ENCODE data around the gene CAST. TPM values are rescaled to one million over a fixed set of nuclear protein-coding genes. Genes with fewer than 3 reads are reported as not detected.

CAST gene
- total and polyA plus RNA-seq, 9 donors = 61.2 to 276 (median 173) TPM

DNA sequence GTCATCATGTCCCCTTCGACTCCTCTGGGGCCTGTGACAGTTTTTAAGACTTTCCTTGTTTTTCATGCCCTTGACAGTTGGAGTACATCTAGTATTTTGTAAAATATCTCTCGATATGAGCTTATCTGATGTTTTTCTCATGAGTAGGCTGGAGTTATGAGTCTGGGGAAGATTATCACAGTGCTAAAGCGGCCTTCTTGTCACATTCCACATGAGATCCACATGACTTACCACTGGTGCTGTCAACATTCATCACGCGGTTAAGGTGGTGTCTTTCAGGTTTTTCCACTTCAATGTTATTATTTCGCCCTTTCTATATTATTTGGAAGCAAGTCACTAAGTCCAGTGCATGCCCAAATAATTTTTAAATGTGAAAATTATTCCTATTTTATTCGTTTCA is 17.1 kb upstream of the CAST start:
- Histone ChIP-seq H3K36me3 (no peaks in the 10 kb centered on the region), H3K4me1 (ENCODE audit: insufficient read depth) (no peaks in the 10 kb centered on the region), H3K9me3 (no peaks in the 10 kb centered on the region), H3K4me3 (no peak overlapping the region), H3K27ac (no peak overlapping the region), H3K27me3 (no peaks in the 10 kb centered on the region)
- 78 to 83% (median 82%) methylated on average over 7 of the region's 7 CpGs for WGBS, 3 donors
- no peak for TF ChIP-seq POLR2A (IDR thresholded peaks at IDR 0.05)
- no peak for TF ChIP-seq CTCF (IDR thresholded peaks at IDR 0.05)
- intact Hi-C loops (cut with DNase I) = no loop called here
- no peak for DNase-seq

DNA sequence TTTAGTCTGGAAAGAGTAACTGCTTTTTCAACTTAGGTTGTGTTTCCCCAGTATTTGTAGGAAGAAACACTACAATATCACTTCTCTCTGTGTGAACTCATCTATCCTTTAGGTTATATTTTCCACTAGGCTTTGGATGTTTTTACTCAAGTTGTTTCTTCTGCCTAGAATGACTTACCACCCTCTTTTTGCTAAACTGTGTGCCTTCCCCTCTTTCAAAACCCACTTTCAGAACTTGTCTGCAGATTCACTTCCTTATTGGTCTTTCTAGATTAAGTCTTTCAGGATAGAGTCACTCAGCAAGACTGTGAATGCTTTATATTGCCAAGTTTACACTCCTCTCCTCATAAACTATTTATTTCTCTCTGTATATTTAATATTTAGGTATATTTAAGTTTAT is 14.2 kb upstream of the CAST start:
- no peak for TF ChIP-seq POLR2A (IDR thresholded peaks at IDR 0.05)
- no peak for TF ChIP-seq CTCF (IDR thresholded peaks at IDR 0.05)
- Histone ChIP-seq H3K36me3 (no peaks in the 10 kb centered on the region), H3K9me3 (no peaks in the 10 kb centered on the region), H3K4me1 (ENCODE audit: insufficient read depth) (no peaks in the 10 kb centered on the region), H3K27me3 (no peaks in the 10 kb centered on the region), H3K27ac (no peak overlapping the region), H3K4me3 (no peak overlapping the region)
- no peak for DNase-seq
- intact Hi-C loops (cut with DNase I) = no loop called here

- 57 to 62% (median 60%) methylated on average over 4 of the region's 4 CpGs for WGBS, 3 donors
- Histone ChIP-seq H3K36me3 (no peaks in the 10 kb centered on the region), H3K4me1 (ENCODE audit: insufficient read depth) (no peaks in the 10 kb centered on the region), H3K27ac (no peak overlapping the region), H3K9me3 (no peaks in the 10 kb centered on the region), H3K4me3 (no peak overlapping the region), H3K27me3 (no peaks in the 10 kb centered on the region)
- intact Hi-C loops (cut with DNase I) = no loop called here
- no peak for TF ChIP-seq POLR2A (IDR thresholded peaks at IDR 0.05)
- no peak for TF ChIP-seq EP300 (IDR thresholded peaks at IDR 0.05)
- TF ChIP-seq CTCF (IDR thresholded peaks at IDR 0.05) = no peak
- no peak for DNase-seq
Measured at GRCh38 chr5:96648593-96648992, 13.6 kb upstream of the CAST start.

DNA sequence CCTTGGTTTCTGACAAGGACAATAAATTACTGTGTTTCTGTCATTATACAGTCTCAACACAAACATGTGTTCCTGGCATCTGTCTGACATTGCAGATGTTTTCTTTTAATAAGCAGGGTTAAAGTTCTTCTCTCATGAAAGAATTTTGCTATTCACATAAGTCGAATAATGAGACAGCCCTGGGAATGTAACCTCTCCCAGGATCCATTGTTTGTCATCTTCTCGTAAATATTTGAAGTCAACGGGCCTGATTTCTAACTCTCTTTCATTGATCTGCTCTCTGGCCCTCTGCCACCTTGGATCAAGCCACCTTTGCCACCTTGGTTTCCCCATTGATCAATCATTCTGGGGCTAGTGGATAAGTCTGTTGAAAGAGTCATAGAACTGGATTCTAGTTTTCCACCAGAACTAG is 12.9 kb upstream of the CAST start:
- Histone ChIP-seq H3K9me3 (no peaks in the 10 kb centered on the region), H3K27me3 (no peaks in the 10 kb centered on the region), H3K36me3 (no peaks in the 10 kb centered on the region), H3K27ac (no peak overlapping the region), H3K4me3 (no peak overlapping the region), H3K4me1 (ENCODE audit: insufficient read depth) (no peaks in the 10 kb centered on the region)
- intact Hi-C loops (cut with DNase I) = no loop called here
- DNase-seq = no peak
- WGBS, 3 donors = 55 to 59% (median 58%) methylated on average over 3 of the region's 3 CpGs
- no peak for TF ChIP-seq CTCF (IDR thresholded peaks at IDR 0.05)
- TF ChIP-seq EP300 (IDR thresholded peaks at IDR 0.05) = no peak
- TF ChIP-seq POLR2A (IDR thresholded peaks at IDR 0.05) = no peak
